RCC 7860 (cell line): ENCODE measurements around the gene TMEM273.

Experiments
- DNase-seq: peaks from one replicate; pipeline ENCODE4 v3.0.0-alpha.2; 2015; ENCODE audit warnings: low spot score
- FAIRE-seq: peaks from 2 replicates; lab custom pipeline; 2012; peaks lifted over from hg19 to GRCh38; lab: Jason Lieb, UNC

The TMEM273 gene

GRCh38 chr10:49187950-49188761 is at the start of gene TMEM273:
Gene TMEM273, minus strand, starts transcription at chr10:49188391. Its CDS starts 55 bp downstream, at chr10:49188336.
- peak; percentile 98 for FAIRE-seq
- peak; percentile 96 for DNase-seq

GRCh38 chr10:49237985-49238384 is 49.8 kb upstream of the TMEM273 start:
- FAIRE-seq: no peak

GRCh38 chr10:49235392-49235791 is 47.2 kb upstream of the TMEM273 start:
- FAIRE-seq (no peak), DNase-seq (no peak)

More at GRCh38 chr10:49237985-49238384, 49.8 kb upstream of the TMEM273 start:
- no peak for DNase-seq

GRCh38 chr10:49231086-49231820 is 43.1 kb upstream of the TMEM273 start:
- DNase-seq (no peak), FAIRE-seq (no peak)

- no peak for FAIRE-seq
Observed at GRCh38 chr10:49230004-49230403, 41.8 kb upstream of the TMEM273 start.

GRCh38 chr10:49228677-49229076 is 40.5 kb upstream of the TMEM273 start:
- FAIRE-seq (no peak), DNase-seq (no peak)

More at GRCh38 chr10:49230004-49230403, 41.8 kb upstream of the TMEM273 start:
- no peak for DNase-seq

GRCh38 chr10:49227406-49227805 is 39.2 kb upstream of the TMEM273 start:
- no peak for DNase-seq

GRCh38 chr10:49226594-49226993 is 38.4 kb upstream of the TMEM273 start:
- DNase-seq (no peak), FAIRE-seq (no peak)

More at GRCh38 chr10:49227406-49227805, 39.2 kb upstream of the TMEM273 start:
- FAIRE-seq: no peak

GRCh38 chr10:49225218-49225876 is 37.2 kb upstream of the TMEM273 start:
- DNase-seq (no peak), FAIRE-seq (no peak)

GRCh38 chr10:49223205-49223604 is 35.0 kb upstream of the TMEM273 start:
- DNase-seq (no peak), FAIRE-seq (no peak)

- DNase-seq (no peak), FAIRE-seq (no peak)
Observed at GRCh38 chr10:49222170-49222569, 34.0 kb upstream of the TMEM273 start.

GRCh38 chr10:49220679-49221078 is 32.5 kb upstream of the TMEM273 start:
- no peak for FAIRE-seq

GRCh38 chr10:49220031-49220430 is 31.8 kb upstream of the TMEM273 start:
- DNase-seq: no peak
- no peak for FAIRE-seq

More at GRCh38 chr10:49220679-49221078, 32.5 kb upstream of the TMEM273 start:
- no peak for DNase-seq

GRCh38 chr10:49219248-49219647 is 31.1 kb upstream of the TMEM273 start:
- DNase-seq (no peak), FAIRE-seq (no peak)

GRCh38 chr10:49218480-49218879 is 30.3 kb upstream of the TMEM273 start:
- no peak for DNase-seq
- no peak for FAIRE-seq

GRCh38 chr10:49217645-49218044 is 29.5 kb upstream of the TMEM273 start:
- FAIRE-seq: no peak

GRCh38 chr10:49213211-49213610 is 25.0 kb upstream of the TMEM273 start:
- FAIRE-seq (no peak), DNase-seq (no peak)

More at GRCh38 chr10:49217645-49218044, 29.5 kb upstream of the TMEM273 start:
- no peak for DNase-seq

- FAIRE-seq: no peak
Observed at GRCh38 chr10:49212783-49213182, 24.6 kb upstream of the TMEM273 start.

GRCh38 chr10:49212076-49212475 is 23.9 kb upstream of the TMEM273 start:
- FAIRE-seq (no peak), DNase-seq (no peak)

More at GRCh38 chr10:49212783-49213182, 24.6 kb upstream of the TMEM273 start:
- no peak for DNase-seq

GRCh38 chr10:49208996-49209395 is 20.8 kb upstream of the TMEM273 start:
- FAIRE-seq: no peak
- DNase-seq: no peak

GRCh38 chr10:49207936-49208487 is 19.8 kb upstream of the TMEM273 start:
- FAIRE-seq (no peak), DNase-seq (no peak)
